ENCODE data around the gene LCE3D.
"Not testable (repeated sequence)": the region's sequence is repeated elsewhere in the genome, so short reads cannot be mapped to it uniquely, and the experiment has no call there.

The LCE3D gene

DNA sequence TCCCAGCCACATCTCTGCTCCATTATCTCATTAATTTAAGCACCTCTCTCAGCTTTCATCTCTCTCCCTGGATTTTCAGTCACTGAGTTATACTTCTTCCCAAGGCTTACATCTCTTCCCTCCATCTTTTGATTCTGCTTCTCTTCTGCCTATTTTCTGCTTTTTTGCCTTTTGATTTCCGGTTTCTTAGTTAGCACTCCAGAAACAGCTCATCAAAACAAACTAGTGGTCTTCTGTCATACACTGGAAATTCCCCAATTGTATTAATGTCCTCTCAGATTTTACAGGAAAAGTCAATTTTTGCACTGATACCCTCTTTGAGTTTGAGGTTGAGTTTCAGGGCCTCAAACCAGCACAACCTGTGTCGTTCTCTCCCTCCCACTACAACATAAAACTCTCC is 15.2 kb downstream of the LCE3D start:
- Histone ChIP-seq H3K27ac (ENCODE audit: low read length) (no peak overlapping the region), H3K9ac (ENCODE audit: low read depth, low read length) (no peak overlapping the region), H3K9me3 (ENCODE audit: insufficient read depth, low read length, severe bottlenecking) (no peaks in the 10 kb centered on the region), H3K4me3 (ENCODE audit: low read depth in 1 of 2, low read length in 2 of 2) (no peak overlapping the region), H4K20me1 (ENCODE audit: insufficient read depth, low read length) (no peaks in the 10 kb centered on the region), H2AFZ (ENCODE audit: low read depth, low read length) (no peak overlapping the region), H3K27me3 (ENCODE audit: insufficient read depth, low read length, poor library complexity) (no peaks in the 10 kb centered on the region), H3K4me1 (ENCODE audit: insufficient read depth, low read length) (no peaks in the 10 kb centered on the region), H3K79me2 (ENCODE audit: insufficient read depth, low read length) (no peaks in the 10 kb centered on the region), H3K4me2 (ENCODE audit: insufficient read depth, low read length) (no peak overlapping the region), H3K36me3 (ENCODE audit: insufficient read depth, low read length) (no peaks in the 10 kb centered on the region)
- DNase-seq (no peak), ATAC-seq (ENCODE audit: insufficient read depth, low read depth) (no peak)
- no peak for TF ChIP-seq EZH2 (IDR thresholded peaks at IDR 0.05; ENCODE audit: borderline replicate concordance, low read depth, low read length, severe bottlenecking)
- TF ChIP-seq, protein P1, sequence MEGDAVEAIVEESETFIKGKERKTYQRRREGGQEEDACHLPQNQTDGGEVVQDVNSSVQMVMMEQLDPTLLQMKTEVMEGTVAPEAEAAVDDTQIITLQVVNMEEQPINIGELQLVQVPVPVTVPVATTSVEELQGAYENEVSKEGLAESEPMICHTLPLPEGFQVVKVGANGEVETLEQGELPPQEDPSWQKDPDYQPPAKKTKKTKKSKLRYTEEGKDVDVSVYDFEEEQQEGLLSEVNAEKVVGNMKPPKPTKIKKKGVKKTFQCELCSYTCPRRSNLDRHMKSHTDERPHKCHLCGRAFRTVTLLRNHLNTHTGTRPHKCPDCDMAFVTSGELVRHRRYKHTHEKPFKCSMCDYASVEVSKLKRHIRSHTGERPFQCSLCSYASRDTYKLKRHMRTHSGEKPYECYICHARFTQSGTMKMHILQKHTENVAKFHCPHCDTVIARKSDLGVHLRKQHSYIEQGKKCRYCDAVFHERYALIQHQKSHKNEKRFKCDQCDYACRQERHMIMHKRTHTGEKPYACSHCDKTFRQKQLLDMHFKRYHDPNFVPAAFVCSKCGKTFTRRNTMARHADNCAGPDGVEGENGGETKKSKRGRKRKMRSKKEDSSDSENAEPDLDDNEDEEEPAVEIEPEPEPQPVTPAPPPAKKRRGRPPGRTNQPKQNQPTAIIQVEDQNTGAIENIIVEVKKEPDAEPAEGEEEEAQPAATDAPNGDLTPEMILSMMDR (IDR thresholded peaks at IDR 0.05; ENCODE audit: borderline replicate concordance, extremely low read depth, low read length, poor library complexity, severe bottlenecking), result no peak

DNA sequence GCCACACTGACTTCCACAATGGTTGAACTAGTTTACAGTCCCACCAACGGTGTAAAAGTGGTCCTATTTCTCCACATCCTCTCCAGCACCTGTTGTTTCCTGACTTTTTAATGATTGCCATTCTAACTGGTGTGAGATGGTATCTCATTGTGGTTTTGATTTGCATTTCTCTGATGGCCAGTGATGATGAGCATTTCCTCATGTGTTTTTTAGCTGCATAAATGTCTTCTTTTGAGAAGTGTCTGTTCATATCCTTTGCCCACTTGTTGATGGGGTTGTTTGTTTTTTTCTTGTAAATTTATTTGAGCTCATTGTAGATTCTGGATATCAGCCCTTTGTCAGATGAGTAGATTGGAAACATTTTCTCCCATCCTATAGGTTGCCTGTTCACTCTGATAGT is 32.0 kb downstream of the LCE3D start:
- H3K4me1 ChIP-seq (ENCODE audit: insufficient read depth, low read length); H3K27ac ChIP-seq (ENCODE audit: low read length); H4K20me1 ChIP-seq (ENCODE audit: insufficient read depth, low read length); DNase-seq; H3K4me2 ChIP-seq (ENCODE audit: insufficient read depth, low read length); H2AFZ ChIP-seq (ENCODE audit: low read depth, low read length); H3K79me2 ChIP-seq (ENCODE audit: insufficient read depth, low read length); H3K27me3 ChIP-seq (ENCODE audit: insufficient read depth, low read length, poor library complexity); H3K9me3 ChIP-seq (ENCODE audit: insufficient read depth, low read length, severe bottlenecking); ATAC-seq (ENCODE audit: insufficient read depth, low read depth); H3K9ac ChIP-seq (ENCODE audit: low read depth, low read length); H3K4me3 ChIP-seq (ENCODE audit: low read depth in 1 of 2, low read length in 2 of 2); H3K36me3 ChIP-seq (ENCODE audit: insufficient read depth, low read length): not testable (repeated sequence)

DNA sequence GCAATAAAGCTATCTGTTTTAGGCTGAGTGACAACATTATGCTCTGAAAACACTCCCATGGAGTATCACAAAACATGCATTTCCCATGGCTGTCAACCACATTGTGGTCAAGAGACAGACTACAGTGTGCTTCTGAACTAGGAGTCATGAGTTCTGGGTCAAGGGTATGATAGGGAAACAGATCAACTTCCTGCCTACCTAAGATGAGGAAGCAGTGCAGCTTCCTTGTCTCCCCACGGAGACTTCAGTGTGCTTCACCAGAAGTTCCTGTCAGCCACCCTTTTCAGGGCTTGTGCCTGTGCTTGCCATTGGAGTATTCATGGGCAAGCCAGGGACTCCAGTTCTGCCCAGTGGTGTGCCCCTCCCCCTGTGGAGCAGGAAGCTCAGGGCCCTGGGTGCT is 33.6 kb downstream of the LCE3D start:
- H3K36me3 ChIP-seq (ENCODE audit: insufficient read depth, low read length), result no peaks in the 10 kb centered on the region
- no peak overlapping the region for H3K9ac ChIP-seq (ENCODE audit: low read depth, low read length)
- ATAC-seq (ENCODE audit: insufficient read depth, low read depth), result no peak
- H4K20me1 ChIP-seq (ENCODE audit: insufficient read depth, low read length), result no peaks in the 10 kb centered on the region
- H3K4me2 ChIP-seq (ENCODE audit: insufficient read depth, low read length), result no peak overlapping the region
- H3K27ac ChIP-seq (ENCODE audit: low read length), result no peak overlapping the region
- H3K27me3 ChIP-seq (ENCODE audit: insufficient read depth, low read length, poor library complexity), result no peaks in the 10 kb centered on the region
- no peaks in the 10 kb centered on the region for H3K79me2 ChIP-seq (ENCODE audit: insufficient read depth, low read length)
- no peak overlapping the region for H3K4me3 ChIP-seq (ENCODE audit: low read depth in 1 of 2, low read length in 2 of 2)
- no peaks in the 10 kb centered on the region for H3K9me3 ChIP-seq (ENCODE audit: insufficient read depth, low read length, severe bottlenecking)
- DNase-seq, result no peak
- no peak overlapping the region for H2AFZ ChIP-seq (ENCODE audit: low read depth, low read length)
- no peaks in the 10 kb centered on the region for H3K4me1 ChIP-seq (ENCODE audit: insufficient read depth, low read length)
- TF ChIP-seq, protein P1 (IDR thresholded peaks at IDR 0.05; ENCODE audit: borderline replicate concordance, extremely low read depth, low read length, poor library complexity, severe bottlenecking), result no peak
- TF ChIP-seq EZH2 (IDR thresholded peaks at IDR 0.05; ENCODE audit: borderline replicate concordance, low read depth, low read length, severe bottlenecking), result no peak

DNA sequence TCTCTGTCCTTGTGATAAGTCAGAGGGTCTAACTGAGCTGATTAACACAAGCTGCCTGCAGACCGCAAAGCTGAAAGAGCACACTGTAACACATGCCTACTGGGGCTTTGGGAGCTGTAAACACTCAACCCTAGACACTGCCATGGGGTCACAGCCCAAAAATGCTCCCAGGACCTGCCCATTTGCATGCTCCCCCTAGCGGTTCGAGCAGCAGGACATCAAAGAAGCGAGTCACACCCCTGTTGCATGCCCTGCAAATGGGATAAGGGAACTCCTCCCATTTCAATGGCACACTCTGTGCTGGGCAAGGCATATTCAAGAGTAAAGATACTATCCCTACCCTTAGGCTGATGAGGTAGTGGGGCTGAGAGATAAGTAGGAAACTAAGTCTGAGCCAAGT is 36.5 kb downstream of the LCE3D start:
- H3K4me1 ChIP-seq (ENCODE audit: insufficient read depth, low read length), result no peaks in the 10 kb centered on the region
- no peak for ATAC-seq (ENCODE audit: insufficient read depth, low read depth)
- no peak overlapping the region for H3K4me3 ChIP-seq (ENCODE audit: low read depth in 1 of 2, low read length in 2 of 2)
- H3K79me2 ChIP-seq (ENCODE audit: insufficient read depth, low read length), result no peaks in the 10 kb centered on the region
- H4K20me1 ChIP-seq (ENCODE audit: insufficient read depth, low read length), result no peaks in the 10 kb centered on the region
- no peaks in the 10 kb centered on the region for H3K9me3 ChIP-seq (ENCODE audit: insufficient read depth, low read length, severe bottlenecking)
- H3K4me2 ChIP-seq (ENCODE audit: insufficient read depth, low read length), result no peak overlapping the region
- no peak overlapping the region for H3K9ac ChIP-seq (ENCODE audit: low read depth, low read length)
- H2AFZ ChIP-seq (ENCODE audit: low read depth, low read length), result no peak overlapping the region
- H3K36me3 ChIP-seq (ENCODE audit: insufficient read depth, low read length), result no peaks in the 10 kb centered on the region
- TF ChIP-seq EZH2 (IDR thresholded peaks at IDR 0.05; ENCODE audit: borderline replicate concordance, low read depth, low read length, severe bottlenecking), result no peak
- TF ChIP-seq, protein P1 (IDR thresholded peaks at IDR 0.05; ENCODE audit: borderline replicate concordance, extremely low read depth, low read length, poor library complexity, severe bottlenecking), result no peak
- no peak overlapping the region for H3K27ac ChIP-seq (ENCODE audit: low read length)
- H3K27me3 ChIP-seq (ENCODE audit: insufficient read depth, low read length, poor library complexity), result no peaks in the 10 kb centered on the region
- no peak for DNase-seq

Measured in DND-41 (cell line).